NCI-H146 (cell line): ENCODE measurements around the gene CEACAM21.

Experiments used
- DNase-seq: peaks from one replicate; lab custom pipeline; 2025; lab: John Stamatoyannopoulos, UW

The CEACAM21 gene

DNA sequence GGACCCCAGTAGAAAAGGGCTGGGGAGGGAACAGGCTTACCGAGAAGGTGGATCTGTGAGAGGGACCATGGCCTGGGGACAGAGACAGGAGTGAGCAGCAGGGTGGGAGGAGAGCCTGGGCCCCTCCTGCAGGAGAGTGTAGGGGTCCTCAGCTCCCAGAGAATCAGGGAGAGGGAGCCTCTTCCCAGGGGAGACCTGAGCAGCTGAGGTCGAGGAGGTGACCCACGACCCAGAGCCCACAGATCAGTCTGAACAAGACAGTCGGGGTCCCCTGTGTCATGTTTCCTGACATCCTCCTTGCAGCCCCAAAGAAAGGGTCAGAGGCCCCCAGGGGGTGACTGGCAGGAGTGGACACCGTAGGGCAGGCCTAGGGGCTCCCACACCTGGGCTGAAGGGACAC, 44.2 kb downstream of the CEACAM21 start:
- no peak for DNase-seq

DNA sequence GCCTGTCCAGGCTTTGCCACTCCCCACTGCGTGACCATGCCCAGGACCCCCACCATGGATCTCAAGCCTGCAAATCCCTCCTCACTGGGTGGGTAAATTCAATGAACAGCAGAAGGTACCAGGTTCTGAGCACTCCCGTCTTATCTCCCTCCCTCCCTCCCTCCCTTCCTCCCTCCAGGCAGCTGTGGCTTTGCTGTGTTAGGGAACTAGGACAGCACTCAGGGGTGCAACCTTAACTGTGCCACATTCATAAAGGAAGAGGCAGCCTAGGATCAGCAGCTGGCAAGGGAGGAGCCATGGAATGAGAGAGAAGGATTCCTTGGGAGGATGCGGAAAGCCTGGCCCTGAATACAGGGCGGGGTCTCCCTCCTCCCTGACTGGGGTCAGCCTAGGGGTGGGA, 45.3 kb downstream of the CEACAM21 start:
- no peak for DNase-seq

DNA sequence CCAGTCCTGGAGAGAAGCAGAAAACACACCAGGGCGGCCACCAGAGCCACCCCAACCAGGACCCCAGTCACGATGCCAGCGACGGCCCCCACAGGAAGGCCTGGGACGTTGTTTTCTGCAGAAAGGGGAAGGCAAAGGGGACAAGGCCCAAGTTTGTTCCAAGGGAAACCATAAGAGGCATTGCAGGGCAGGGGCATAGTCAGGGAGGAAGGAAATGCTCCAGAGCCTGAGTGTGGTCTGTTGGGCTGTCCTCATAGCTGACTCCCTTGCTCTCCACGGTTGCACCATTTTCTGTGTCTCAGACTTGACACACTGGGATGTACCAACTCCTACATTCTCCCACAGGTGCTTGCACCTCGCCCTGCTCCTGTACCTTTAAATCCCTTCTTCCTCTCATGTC, 45.7 kb downstream of the CEACAM21 start:
- no peak for DNase-seq

DNA sequence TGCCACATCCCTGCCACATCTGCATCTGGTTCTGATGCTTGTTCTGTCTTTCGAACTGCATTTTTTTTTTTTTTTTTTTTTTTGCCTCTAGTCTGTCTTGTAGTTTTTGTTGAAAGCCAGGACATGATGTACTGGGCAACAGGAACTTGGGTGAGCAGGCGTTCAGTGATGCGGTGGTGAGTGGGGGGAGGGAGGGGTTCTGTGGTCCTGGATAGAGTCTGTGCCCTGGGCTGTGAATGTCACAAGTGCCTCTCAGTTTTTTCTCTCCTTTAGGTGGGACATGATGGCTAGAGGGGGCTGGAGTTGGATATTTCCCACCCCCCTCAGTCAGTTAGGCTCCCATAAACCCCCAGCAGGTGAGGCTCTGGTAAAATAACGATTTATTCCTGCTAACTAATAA, 47.4 kb downstream of the CEACAM21 start:
- DNase-seq = no peak

DNA sequence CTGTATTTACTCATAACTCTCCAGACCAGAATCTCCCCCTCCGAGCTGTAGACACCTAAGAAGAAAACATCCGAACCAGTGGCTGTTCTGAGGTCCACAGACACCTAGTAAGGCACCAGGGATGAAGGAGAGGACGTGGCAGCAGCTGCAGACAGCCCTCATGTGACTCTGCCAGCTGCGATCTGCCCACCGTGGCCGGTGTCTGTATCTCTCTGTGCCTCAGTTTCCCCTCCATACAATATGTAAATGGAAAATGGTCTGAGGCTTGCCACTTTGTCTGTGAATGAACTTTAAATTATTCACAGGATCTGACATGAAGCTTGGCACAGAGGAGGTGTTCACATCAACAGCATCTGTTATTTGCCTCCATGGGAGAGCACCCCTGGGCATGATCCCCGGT, 48.5 kb downstream of the CEACAM21 start:
- no peak for DNase-seq

DNA sequence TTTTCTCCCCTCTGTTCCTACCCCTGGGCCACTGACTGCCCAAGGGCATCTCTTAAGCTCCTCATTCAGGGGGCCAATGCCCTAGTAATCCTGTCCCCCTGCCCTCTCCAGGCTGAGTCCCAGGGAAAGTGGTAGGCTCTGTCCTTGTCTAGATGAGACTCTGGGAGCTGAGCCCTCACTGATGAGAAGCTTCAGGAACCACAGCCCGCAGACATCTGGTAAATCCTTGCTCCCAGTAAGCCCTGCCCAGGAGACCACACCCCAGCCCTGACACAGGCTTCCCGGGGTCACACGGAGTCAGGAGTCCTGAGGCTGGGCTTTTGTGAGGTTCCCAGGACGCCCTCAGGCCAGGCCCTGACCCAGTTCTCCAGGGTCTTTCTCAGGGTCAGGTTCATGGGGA, 49.0 kb downstream of the CEACAM21 start:
- DNase-seq = no peak

DNA sequence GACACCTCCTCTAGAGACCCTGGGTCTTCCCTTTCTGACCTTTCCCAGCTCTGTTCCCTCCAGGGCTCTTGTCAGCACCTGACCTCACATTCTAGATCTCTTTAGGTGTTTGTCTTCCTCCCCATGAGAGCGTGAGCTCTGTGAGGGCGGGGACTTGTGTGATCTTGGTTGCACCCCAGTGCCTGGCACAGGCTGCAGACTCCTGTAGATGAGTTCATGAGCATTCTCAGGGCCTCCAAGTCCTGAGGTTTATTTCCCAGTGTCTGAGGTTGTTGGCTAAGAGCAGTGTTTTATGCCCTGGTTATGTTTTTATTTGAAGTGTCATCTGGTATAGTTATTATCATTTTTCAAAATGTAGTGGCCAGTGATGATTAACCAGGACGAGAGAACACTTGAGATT, 50.3 kb downstream of the CEACAM21 start:
- DNase-seq = no peak

DNA sequence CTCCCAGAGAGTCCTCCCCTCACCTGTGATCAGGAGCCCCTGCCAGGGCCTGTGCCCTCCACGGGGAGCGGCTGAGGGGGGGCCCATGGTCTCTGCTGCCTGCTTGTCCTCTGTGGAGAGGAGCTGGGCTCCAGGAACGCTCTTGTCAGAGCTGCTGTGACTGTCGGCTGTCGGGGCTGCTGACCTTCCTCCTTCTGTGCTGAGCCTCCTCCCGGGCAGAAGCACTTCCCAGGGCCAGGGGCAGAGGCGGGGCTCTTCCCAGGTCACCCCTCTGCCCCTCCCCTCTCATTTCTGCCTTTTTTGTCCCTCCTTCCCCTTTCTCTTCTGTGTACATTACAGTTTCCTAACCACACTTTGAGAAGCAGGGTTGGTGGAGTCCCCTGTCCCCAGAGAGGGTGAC, 50.9 kb downstream of the CEACAM21 start, which contains the start of gene CEACAM4:
CEACAM4 (minus strand) TSS at position 198 of the 400 bp plus-strand sequence; CDS start at position 87, 111 bp downstream.
- no peak for DNase-seq

DNA sequence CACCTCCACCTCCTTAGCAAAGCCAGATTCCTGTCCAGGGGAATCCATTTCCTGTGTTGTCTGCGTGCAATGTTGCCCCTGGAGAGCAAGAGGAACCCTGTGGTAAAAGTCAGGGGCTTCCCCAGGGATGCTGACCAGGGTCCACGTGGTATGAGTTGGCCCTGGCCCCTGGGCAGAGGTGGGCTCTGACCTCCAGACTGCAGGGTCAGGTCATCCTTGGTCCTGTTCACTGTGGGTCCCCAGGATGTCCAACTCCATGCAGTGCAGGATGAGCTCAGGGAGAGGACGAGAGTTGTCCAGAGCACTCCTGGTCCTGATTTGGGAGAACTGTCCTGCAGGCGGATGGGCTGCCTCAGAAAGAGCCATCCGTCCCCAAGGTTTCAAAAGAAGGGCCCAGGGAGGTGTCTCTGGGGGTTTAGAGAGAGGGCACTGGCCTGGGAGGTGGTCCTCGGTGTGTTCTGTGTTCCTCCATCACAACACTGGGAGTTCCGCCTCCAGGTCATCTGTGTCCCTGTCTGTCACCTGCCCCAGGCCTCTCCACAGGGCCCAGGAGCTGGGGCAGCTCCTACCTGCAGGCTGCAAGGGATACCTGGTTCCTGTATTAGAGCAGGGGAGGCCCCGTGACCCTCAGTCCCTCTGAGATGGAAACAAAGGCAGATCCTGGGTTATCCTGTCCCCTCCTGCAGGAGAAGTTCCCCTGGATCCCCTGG, 52.2 kb downstream of the CEACAM21 start:
- DNase-seq = no peak
